GM23338 (cell line): ENCODE results near the gene RLF. TPM values are rescaled to one million over a fixed set of nuclear protein-coding genes. Genes with fewer than 3 reads are reported as not detected.
A peak's percentile ranks its signal among the peaks of the same experiment; 100 is the strongest.

Experiments used
- ATAC-seq: fragments of 200-7000 bp; cut with Tn5 transposase; 3 replicates; pipeline ENCODE4 v1.9.1; 2020
- DNase-seq: peaks from one replicate; pipeline ENCODE4 v3.0.0-alpha.2; 2015; ENCODE audit warnings: low spot score
- H2AFZ ChIP-seq: fragments of 200-600 bp; sonication (generic); 2 replicates; pipeline ENCODE4 v1.8.0; 2016; ENCODE audit warnings: antibody characterized with exemption, mild to moderate bottlenecking, moderate library complexity
- H3F3A ChIP-seq: fragments of 200-600 bp; sonication (generic); replicated peaks from 2 replicates; pipeline ENCODE4 v1.8.0; 2017; ENCODE audit warnings: antibody characterized with exemption, mixed run types, low read depth
- H3K27ac ChIP-seq: fragments of 200-600 bp; sonication (generic); 2 replicates; pipeline ENCODE4 v1.6.1; 2016; ENCODE audit warnings: low read depth
- H3K27me3 ChIP-seq: fragments of 200-600 bp; sonication (generic); 2 replicates; pipeline ENCODE4 v1.8.0; 2016; ENCODE audit warnings: mild to moderate bottlenecking, mixed run types, moderate library complexity; ENCODE audit not compliant: insufficient read depth
- H3K36me3 ChIP-seq: fragments of 200-600 bp; sonication (generic); 2 replicates; pipeline ENCODE4 v1.8.0; 2016; ENCODE audit warnings: mild to moderate bottlenecking; ENCODE audit not compliant: insufficient read depth
- H3K4me1 ChIP-seq: fragments of 200-600 bp; sonication (generic); 2 replicates; pipeline ENCODE4 v1.8.0; 2016; ENCODE audit warnings: mild to moderate bottlenecking, moderate library complexity; ENCODE audit not compliant: insufficient read depth
- H3K4me2 ChIP-seq: fragments of 200-600 bp; sonication (generic); 2 replicates; pipeline ENCODE4 v1.7.1; 2017; ENCODE audit warnings: mixed run types
- H3K4me3 ChIP-seq: fragments of 200-600 bp; sonication (generic); 2 replicates; pipeline ENCODE4 v1.6.1; 2016; ENCODE audit warnings: mixed run types
- H3K79me2 ChIP-seq: fragments of 200-600 bp; sonication (generic); replicated peaks from 2 replicates; pipeline ENCODE4 v1.8.0; 2017; ENCODE audit warnings: mild to moderate bottlenecking; ENCODE audit not compliant: insufficient read depth
- H3K9me2 ChIP-seq: fragments of 200-600 bp; sonication (generic); 2 replicates; pipeline ENCODE4 v1.8.0; 2017; ENCODE audit not compliant: insufficient read depth
- H4K20me1 ChIP-seq: fragments of 200-600 bp; sonication (generic); replicated peaks from 2 replicates; pipeline ENCODE4 v1.8.0; 2017; ENCODE audit warnings: mild to moderate bottlenecking; ENCODE audit not compliant: insufficient read depth
- H3K27ac Mint-ChIP-seq: 2 replicates; pipeline ENCODE4 v1.8.0; 2020; ENCODE audit warnings: inconsistent platforms, mild to moderate bottlenecking, moderate library complexity, mixed read lengths
- H3K27me3 Mint-ChIP-seq: 3 replicates; pipeline ENCODE4 v1.8.0; 2022; ENCODE audit warnings: low read depth, mild to moderate bottlenecking, moderate library complexity, mixed read lengths, inconsistent platforms; ENCODE audit not compliant: insufficient read depth, poor library complexity
- H3K36me3 Mint-ChIP-seq: 3 replicates; pipeline ENCODE4 v1.8.0; 2021; ENCODE audit warnings: low read depth, mild to moderate bottlenecking, inconsistent platforms, moderate library complexity, mixed read lengths
- H3K4me1 Mint-ChIP-seq: 3 replicates; pipeline ENCODE4 v1.8.0; 2020; ENCODE audit warnings: mild to moderate bottlenecking, inconsistent platforms, mixed read lengths
- H3K4me3 Mint-ChIP-seq: 3 replicates; pipeline ENCODE4 v1.8.0; 2021; ENCODE audit warnings: moderate library complexity, mild to moderate bottlenecking, inconsistent platforms, mixed read lengths
- H3K9me3 Mint-ChIP-seq: 3 replicates; pipeline ENCODE4 v1.8.0; 2020; ENCODE audit warnings: moderate library complexity, mild to moderate bottlenecking, inconsistent platforms, mixed read lengths
- CREB1 ChIP-seq: fragments of 250-450 bp; sonication (Bioruptor Pico); IDR thresholded peaks from 2 replicates; pipeline ENCODE4 v1.5.0; 2020; ENCODE audit warnings: low read depth, mild to moderate bottlenecking, moderate library complexity
- EZH2phosphoT487 ChIP-seq: fragments of 200-600 bp; sonication (generic); IDR thresholded peaks from one replicate; pipeline ENCODE4 v1.8.1; 2018; ENCODE audit warnings: antibody characterized with exemption; ENCODE audit not compliant: unreplicated experiment
- POLR2AphosphoS5 ChIP-seq: IDR thresholded peaks from 2 replicates; pipeline ENCODE4 v1.6.1; 2016; ENCODE audit warnings: antibody characterized with exemption, low read depth
- ZNF114 ChIP-seq: fragments of 250-450 bp; sonication (Bioruptor Pico); IDR thresholded peaks from 2 replicates; pipeline ENCODE4 v1.5.0; 2020; ENCODE audit warnings: mild to moderate bottlenecking, moderate library complexity
- ZNF331 ChIP-seq: fragments of 250-450 bp; sonication (Bioruptor Pico); IDR thresholded peaks from 2 replicates; pipeline ENCODE4 v1.5.0; 2020; ENCODE audit warnings: low read depth, mild to moderate bottlenecking, moderate library complexity
- polyA plus RNA-seq: library from polyadenylated mRNA; unstranded; fragments of >200 nt; fragmentation: Nextera tagmentation; extraction: Ambion mirVana; gene quantifications from 2 replicates; pipeline ENCODE4 v1.2.1, GENCODE V29; 2016
- total RNA-seq: library from RNA; depleted of rRNA; stranded (reverse); fragments of >200 nt; shearing (Covaris generic); gene quantifications from 2 replicates; pipeline ENCODE4 v1.2.3, GENCODE V29; 2014
- TF ChIP-seq, protein P1 (sequence below): IDR thresholded peaks from 2 replicates; pipeline ENCODE4 v1.6.1; 2016; ENCODE audit warnings: antibody characterized with exemption
- TF ChIP-seq, protein P2 (sequence below), 2 experiments: fragments of 200-600 bp in 1 of 2; sonication (generic) in 1 of 2; conservative IDR thresholded peaks; 2 replicates each; pipeline versions ENCODE4 v1.5.1 to v1.6.1; 2016 to 2017; ENCODE audit warnings: antibody characterized with exemption in 2 of 2, low read depth in 2 of 2, mild to moderate bottlenecking in 2 of 2, moderate library complexity in 1 of 2
- TF ChIP-seq, protein P3 (sequence below): IDR thresholded peaks from one replicate; pipeline ENCODE4 v1.6.1; 2018; ENCODE audit warnings: antibody characterized with exemption; ENCODE audit not compliant: unreplicated experiment
- TF ChIP-seq, protein P4 (sequence below): fragments of 250-450 bp; sonication (Bioruptor Pico); IDR thresholded peaks from 2 replicates; pipeline ENCODE4 v1.5.0; 2020; ENCODE audit warnings: mild to moderate bottlenecking, moderate library complexity

Gene RLF
- total and polyA plus RNA-seq, 2 experiments from 2014 or later, result 6.6 to 21.1 TPM

DNA sequence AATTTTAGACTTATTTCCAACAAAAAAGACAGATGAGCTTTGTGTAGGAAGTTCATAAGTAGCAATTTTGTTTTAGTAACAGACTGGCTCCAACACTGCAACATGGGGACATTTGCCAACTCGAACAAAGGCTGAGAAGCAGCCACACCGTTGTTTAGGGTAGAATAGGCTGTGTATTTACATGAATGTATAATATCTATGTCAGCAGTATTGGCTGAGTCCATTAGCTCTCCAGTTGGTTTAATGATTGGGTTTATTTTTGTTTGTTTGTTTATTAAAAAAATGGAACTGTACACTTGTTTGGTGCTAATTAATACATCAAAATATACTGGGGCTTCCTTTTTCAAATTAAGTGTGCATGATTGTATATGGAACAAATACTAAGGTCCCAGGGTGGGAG lies 79.2 kb downstream of the RLF start:
- H3K27me3 ChIP-seq, result no peaks in the 10 kb centered on the region
- no peaks in the 10 kb centered on the region for H3K9me2 ChIP-seq
- Mint-ChIP-seq H3K4me1 (no peaks in the 10 kb centered on the region), H3K36me3 (peaks cover 25% of the 10 kb centered on the region), H3K27ac (no peak overlapping the region), H3K9me3 (no peaks in the 10 kb centered on the region), H3K27me3 (no peaks in the 10 kb centered on the region), H3K4me3 (no peak overlapping the region)
- no peaks in the 10 kb centered on the region for H3F3A ChIP-seq
- H3K4me1 ChIP-seq, result no peaks in the 10 kb centered on the region
- TF ChIP-seq, protein P1, sequence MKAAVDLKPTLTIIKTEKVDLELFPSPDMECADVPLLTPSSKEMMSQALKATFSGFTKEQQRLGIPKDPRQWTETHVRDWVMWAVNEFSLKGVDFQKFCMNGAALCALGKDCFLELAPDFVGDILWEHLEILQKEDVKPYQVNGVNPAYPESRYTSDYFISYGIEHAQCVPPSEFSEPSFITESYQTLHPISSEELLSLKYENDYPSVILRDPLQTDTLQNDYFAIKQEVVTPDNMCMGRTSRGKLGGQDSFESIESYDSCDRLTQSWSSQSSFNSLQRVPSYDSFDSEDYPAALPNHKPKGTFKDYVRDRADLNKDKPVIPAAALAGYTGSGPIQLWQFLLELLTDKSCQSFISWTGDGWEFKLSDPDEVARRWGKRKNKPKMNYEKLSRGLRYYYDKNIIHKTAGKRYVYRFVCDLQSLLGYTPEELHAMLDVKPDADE, result no peak
- TF ChIP-seq EZH2phosphoT487 (no peak), ZNF331 (no peak), CREB1 (CRISPR knock-in tag) (no peak)
- peaks cover 9% of the 10 kb centered on the region; the same call in 1 of the 2 replicates for H4K20me1 ChIP-seq
- no peak overlapping the region for H3K4me3 ChIP-seq
- H3K79me2 ChIP-seq, result no peaks in the 10 kb centered on the region
- no peak overlapping the region for H2AFZ ChIP-seq
- ATAC-seq (no peak), DNase-seq (no peak)
- H3K4me2 ChIP-seq, result no peak overlapping the region
- H3K36me3 ChIP-seq, result peaks cover 27% of the 10 kb centered on the region; the same call in 1 of the 2 replicates
- no peak overlapping the region for H3K27ac ChIP-seq

DNA sequence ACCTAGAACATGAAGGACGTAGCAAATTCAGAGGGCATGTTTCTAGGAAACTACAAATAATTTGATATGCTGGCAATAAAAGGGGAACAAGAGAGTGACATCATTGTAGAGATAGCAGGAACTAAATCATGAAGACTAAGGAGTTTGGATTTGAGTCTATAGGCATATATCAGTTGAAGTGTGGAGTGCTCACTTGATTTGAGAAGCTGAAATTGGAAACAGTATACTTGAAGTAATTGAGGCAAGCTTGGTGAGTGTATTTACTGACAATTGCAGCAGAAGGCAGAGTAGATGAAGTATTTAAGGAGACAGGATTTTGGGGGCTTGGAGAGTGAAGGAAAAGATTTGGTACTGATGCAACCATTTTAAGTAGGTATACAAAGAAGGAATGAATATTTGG lies 80.2 kb downstream of the RLF start:
- Mint-ChIP-seq H3K36me3 (peaks cover 18% of the 10 kb centered on the region; the same call in 2 of the 3 replicates), H3K9me3 (no peaks in the 10 kb centered on the region), H3K4me3 (no peak overlapping the region), H3K4me1 (no peaks in the 10 kb centered on the region), H3K27me3 (no peaks in the 10 kb centered on the region), H3K27ac (no peak overlapping the region)
- Histone ChIP-seq H3K9me2 (no peaks in the 10 kb centered on the region), H3K27me3 (no peaks in the 10 kb centered on the region), H3K79me2 (no peaks in the 10 kb centered on the region), H3K4me1 (no peaks in the 10 kb centered on the region), H3K4me3 (no peak overlapping the region), H3K27ac (peak overlapping the region; percentile 64; the same call in 1 of the 2 replicates), H3K36me3 (peaks cover 19% of the 10 kb centered on the region; the same call in 1 of the 2 replicates), H3K4me2 (no peak overlapping the region), H3F3A (no peaks in the 10 kb centered on the region), H4K20me1 (peaks cover 3% of the 10 kb centered on the region; the same call in 1 of the 2 replicates), H2AFZ (no peak overlapping the region)
- DNase-seq (no peak), ATAC-seq (no peak)
- TF ChIP-seq, protein P2, sequence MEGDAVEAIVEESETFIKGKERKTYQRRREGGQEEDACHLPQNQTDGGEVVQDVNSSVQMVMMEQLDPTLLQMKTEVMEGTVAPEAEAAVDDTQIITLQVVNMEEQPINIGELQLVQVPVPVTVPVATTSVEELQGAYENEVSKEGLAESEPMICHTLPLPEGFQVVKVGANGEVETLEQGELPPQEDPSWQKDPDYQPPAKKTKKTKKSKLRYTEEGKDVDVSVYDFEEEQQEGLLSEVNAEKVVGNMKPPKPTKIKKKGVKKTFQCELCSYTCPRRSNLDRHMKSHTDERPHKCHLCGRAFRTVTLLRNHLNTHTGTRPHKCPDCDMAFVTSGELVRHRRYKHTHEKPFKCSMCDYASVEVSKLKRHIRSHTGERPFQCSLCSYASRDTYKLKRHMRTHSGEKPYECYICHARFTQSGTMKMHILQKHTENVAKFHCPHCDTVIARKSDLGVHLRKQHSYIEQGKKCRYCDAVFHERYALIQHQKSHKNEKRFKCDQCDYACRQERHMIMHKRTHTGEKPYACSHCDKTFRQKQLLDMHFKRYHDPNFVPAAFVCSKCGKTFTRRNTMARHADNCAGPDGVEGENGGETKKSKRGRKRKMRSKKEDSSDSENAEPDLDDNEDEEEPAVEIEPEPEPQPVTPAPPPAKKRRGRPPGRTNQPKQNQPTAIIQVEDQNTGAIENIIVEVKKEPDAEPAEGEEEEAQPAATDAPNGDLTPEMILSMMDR (conservative IDR thresholded peaks at IDR 0.05; ENCODE audit: low read depth in 2 of 2), result no peak
- no peak for TF ChIP-seq ZNF114 (CRISPR knock-in tag)
- TF ChIP-seq POLR2AphosphoS5, result no peak
- TF ChIP-seq, protein P3, sequence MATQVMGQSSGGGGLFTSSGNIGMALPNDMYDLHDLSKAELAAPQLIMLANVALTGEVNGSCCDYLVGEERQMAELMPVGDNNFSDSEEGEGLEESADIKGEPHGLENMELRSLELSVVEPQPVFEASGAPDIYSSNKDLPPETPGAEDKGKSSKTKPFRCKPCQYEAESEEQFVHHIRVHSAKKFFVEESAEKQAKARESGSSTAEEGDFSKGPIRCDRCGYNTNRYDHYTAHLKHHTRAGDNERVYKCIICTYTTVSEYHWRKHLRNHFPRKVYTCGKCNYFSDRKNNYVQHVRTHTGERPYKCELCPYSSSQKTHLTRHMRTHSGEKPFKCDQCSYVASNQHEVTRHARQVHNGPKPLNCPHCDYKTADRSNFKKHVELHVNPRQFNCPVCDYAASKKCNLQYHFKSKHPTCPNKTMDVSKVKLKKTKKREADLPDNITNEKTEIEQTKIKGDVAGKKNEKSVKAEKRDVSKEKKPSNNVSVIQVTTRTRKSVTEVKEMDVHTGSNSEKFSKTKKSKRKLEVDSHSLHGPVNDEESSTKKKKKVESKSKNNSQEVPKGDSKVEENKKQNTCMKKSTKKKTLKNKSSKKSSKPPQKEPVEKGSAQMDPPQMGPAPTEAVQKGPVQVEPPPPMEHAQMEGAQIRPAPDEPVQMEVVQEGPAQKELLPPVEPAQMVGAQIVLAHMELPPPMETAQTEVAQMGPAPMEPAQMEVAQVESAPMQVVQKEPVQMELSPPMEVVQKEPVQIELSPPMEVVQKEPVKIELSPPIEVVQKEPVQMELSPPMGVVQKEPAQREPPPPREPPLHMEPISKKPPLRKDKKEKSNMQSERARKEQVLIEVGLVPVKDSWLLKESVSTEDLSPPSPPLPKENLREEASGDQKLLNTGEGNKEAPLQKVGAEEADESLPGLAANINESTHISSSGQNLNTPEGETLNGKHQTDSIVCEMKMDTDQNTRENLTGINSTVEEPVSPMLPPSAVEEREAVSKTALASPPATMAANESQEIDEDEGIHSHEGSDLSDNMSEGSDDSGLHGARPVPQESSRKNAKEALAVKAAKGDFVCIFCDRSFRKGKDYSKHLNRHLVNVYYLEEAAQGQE, result no peak
- no peak for TF ChIP-seq ZNF331
- TF ChIP-seq EZH2phosphoT487, result no peak
- TF ChIP-seq, protein P4, sequence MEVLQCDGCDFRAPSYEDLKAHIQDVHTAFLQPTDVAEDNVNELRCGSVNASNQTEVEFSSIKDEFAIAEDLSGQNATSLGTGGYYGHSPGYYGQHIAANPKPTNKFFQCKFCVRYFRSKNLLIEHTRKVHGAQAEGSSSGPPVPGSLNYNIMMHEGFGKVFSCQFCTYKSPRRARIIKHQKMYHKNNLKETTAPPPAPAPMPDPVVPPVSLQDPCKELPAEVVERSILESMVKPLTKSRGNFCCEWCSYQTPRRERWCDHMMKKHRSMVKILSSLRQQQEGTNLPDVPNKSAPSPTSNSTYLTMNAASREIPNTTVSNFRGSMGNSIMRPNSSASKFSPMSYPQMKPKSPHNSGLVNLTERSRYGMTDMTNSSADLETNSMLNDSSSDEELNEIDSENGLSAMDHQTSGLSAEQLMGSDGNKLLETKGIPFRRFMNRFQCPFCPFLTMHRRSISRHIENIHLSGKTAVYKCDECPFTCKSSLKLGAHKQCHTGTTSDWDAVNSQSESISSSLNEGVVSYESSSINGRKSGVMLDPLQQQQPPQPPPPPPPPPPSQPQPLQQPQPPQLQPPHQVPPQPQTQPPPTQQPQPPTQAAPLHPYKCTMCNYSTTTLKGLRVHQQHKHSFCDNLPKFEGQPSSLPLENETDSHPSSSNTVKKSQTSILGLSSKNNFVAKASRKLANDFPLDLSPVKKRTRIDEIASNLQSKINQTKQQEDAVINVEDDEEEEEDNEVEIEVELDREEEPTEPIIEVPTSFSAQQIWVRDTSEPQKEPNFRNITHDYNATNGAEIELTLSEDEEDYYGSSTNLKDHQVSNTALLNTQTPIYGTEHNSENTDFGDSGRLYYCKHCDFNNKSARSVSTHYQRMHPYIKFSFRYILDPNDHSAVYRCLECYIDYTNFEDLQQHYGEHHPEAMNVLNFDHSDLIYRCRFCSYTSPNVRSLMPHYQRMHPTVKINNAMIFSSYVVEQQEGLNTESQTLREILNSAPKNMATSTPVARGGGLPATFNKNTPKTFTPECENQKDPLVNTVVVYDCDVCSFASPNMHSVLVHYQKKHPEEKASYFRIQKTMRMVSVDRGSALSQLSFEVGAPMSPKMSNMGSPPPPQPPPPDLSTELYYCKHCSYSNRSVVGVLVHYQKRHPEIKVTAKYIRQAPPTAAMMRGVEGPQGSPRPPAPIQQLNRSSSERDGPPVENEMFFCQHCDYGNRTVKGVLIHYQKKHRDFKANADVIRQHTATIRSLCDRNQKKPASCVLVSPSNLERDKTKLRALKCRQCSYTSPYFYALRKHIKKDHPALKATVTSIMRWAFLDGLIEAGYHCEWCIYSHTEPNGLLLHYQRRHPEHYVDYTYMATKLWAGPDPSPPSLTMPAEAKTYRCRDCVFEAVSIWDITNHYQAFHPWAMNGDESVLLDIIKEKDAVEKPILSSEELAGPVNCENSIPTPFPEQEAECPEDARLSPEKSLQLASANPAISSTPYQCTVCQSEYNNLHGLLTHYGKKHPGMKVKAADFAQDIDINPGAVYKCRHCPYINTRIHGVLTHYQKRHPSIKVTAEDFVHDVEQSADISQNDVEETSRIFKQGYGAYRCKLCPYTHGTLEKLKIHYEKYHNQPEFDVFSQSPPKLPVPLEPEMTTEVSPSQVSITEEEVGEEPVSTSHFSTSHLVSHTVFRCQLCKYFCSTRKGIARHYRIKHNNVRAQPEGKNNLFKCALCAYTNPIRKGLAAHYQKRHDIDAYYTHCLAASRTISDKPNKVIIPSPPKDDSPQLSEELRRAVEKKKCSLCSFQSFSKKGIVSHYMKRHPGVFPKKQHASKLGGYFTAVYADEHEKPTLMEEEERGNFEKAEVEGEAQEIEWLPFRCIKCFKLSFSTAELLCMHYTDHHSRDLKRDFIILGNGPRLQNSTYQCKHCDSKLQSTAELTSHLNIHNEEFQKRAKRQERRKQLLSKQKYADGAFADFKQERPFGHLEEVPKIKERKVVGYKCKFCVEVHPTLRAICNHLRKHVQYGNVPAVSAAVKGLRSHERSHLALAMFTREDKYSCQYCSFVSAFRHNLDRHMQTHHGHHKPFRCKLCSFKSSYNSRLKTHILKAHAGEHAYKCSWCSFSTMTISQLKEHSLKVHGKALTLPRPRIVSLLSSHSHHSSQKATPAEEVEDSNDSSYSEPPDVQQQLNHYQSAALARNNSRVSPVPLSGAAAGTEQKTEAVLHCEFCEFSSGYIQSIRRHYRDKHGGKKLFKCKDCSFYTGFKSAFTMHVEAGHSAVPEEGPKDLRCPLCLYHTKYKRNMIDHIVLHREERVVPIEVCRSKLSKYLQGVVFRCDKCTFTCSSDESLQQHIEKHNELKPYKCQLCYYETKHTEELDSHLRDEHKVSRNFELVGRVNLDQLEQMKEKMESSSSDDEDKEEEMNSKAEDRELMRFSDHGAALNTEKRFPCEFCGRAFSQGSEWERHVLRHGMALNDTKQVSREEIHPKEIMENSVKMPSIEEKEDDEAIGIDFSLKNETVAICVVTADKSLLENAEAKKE (CRISPR knock-in tag), result no peak
- TF ChIP-seq CREB1 (CRISPR knock-in tag), result no peak
